TTC549 (cell line): ENCODE data around the gene VSX1.

Source experiments
- FAIRE-seq: peaks from 2 replicates; lab custom pipeline; 2012; peaks lifted over from hg19 to GRCh38; lab: Jason Lieb, UNC

The VSX1 gene

GRCh38 chr20:25039697-25040437 is 42.1 kb downstream of the VSX1 start:
- no peak for FAIRE-seq

- no peak for FAIRE-seq
Measured at GRCh38 chr20:25038591-25039015, 43.3 kb downstream of the VSX1 start.

- FAIRE-seq: no peak
Measured at GRCh38 chr20:25038103-25038410, 43.9 kb downstream of the VSX1 start.

GRCh38 chr20:25037288-25038102 is 44.4 kb downstream of the VSX1 start:
- no peak for FAIRE-seq

- no peak for FAIRE-seq
Measured at GRCh38 chr20:25036331-25036936, 45.5 kb downstream of the VSX1 start.

- FAIRE-seq: no peak
Measured at GRCh38 chr20:25035921-25036320, 46.0 kb downstream of the VSX1 start.

GRCh38 chr20:25033924-25034300 is 48.0 kb downstream of the VSX1 start:
- FAIRE-seq: no peak

- FAIRE-seq: no peak
Measured at GRCh38 chr20:25033265-25033923, 48.5 kb downstream of the VSX1 start.

GRCh38 chr20:25032478-25033264 is 49.3 kb downstream of the VSX1 start:
- no peak for FAIRE-seq

- no peak for FAIRE-seq
Measured at GRCh38 chr20:25032065-25032477, 49.9 kb downstream of the VSX1 start.

GRCh38 chr20:25031241-25031640 is 50.7 kb downstream of the VSX1 start:
- no peak for FAIRE-seq

- no peak for FAIRE-seq
Measured at GRCh38 chr20:25030649-25031207, 51.2 kb downstream of the VSX1 start.

GRCh38 chr20:25030007-25030648 is 51.8 kb downstream of the VSX1 start:
- no peak for FAIRE-seq

- FAIRE-seq: no peak
Measured at GRCh38 chr20:25025986-25026605, 55.8 kb downstream of the VSX1 start.
